GM23338 (cell line): ENCODE data around the gene OR8B12.

Experiments
- TF ChIP-seq, protein P1 (sequence below): IDR thresholded peaks from 2 replicates; pipeline ENCODE4 v1.6.1; 2016; ENCODE audit warnings: antibody characterized with exemption
- TF ChIP-seq, protein P2 (sequence below), 2 experiments: fragments of 200-600 bp in 1 of 2; sonication (generic) in 1 of 2; conservative IDR thresholded peaks; 2 replicates each; pipeline versions ENCODE4 v1.5.1 to v1.6.1; 2016 to 2017; ENCODE audit warnings: antibody characterized with exemption in 2 of 2, low read depth in 2 of 2, mild to moderate bottlenecking in 2 of 2, moderate library complexity in 1 of 2

DNA sequence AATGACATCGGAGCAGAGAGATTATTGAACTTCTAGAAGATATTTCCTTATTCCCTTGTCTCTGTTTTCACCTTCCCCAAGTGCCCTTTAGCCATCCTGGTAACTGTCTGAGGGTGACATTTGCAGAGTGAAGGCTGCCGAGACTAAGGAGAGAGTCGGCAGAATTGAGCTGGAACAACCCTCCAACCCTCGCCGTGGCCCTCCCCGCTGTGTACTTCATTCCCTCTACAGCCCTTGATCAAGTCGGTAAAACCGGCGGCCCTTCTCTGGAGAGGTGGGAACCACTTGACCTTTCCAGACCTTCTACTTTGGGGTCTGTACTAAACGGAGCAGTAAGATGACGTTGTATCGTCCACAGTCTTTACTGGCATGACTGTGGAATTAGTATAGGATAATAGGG is 26.1 kb downstream of the OR8B12 start:
- TF ChIP-seq, protein P1, sequence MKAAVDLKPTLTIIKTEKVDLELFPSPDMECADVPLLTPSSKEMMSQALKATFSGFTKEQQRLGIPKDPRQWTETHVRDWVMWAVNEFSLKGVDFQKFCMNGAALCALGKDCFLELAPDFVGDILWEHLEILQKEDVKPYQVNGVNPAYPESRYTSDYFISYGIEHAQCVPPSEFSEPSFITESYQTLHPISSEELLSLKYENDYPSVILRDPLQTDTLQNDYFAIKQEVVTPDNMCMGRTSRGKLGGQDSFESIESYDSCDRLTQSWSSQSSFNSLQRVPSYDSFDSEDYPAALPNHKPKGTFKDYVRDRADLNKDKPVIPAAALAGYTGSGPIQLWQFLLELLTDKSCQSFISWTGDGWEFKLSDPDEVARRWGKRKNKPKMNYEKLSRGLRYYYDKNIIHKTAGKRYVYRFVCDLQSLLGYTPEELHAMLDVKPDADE = no peak
- TF ChIP-seq, protein P2, sequence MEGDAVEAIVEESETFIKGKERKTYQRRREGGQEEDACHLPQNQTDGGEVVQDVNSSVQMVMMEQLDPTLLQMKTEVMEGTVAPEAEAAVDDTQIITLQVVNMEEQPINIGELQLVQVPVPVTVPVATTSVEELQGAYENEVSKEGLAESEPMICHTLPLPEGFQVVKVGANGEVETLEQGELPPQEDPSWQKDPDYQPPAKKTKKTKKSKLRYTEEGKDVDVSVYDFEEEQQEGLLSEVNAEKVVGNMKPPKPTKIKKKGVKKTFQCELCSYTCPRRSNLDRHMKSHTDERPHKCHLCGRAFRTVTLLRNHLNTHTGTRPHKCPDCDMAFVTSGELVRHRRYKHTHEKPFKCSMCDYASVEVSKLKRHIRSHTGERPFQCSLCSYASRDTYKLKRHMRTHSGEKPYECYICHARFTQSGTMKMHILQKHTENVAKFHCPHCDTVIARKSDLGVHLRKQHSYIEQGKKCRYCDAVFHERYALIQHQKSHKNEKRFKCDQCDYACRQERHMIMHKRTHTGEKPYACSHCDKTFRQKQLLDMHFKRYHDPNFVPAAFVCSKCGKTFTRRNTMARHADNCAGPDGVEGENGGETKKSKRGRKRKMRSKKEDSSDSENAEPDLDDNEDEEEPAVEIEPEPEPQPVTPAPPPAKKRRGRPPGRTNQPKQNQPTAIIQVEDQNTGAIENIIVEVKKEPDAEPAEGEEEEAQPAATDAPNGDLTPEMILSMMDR (conservative IDR thresholded peaks at IDR 0.05; ENCODE audit: low read depth in 2 of 2) = no peak
